ENCODE data around the gene ZNF410. TPM values are rescaled to one million over a fixed set of nuclear protein-coding genes. Genes with fewer than 3 reads are reported as not detected.

ZNF410 gene
- total RNA-seq, 4 donors from 2014 or later, result 39.7 to 71.7 (median 54.1) TPM

DNA sequence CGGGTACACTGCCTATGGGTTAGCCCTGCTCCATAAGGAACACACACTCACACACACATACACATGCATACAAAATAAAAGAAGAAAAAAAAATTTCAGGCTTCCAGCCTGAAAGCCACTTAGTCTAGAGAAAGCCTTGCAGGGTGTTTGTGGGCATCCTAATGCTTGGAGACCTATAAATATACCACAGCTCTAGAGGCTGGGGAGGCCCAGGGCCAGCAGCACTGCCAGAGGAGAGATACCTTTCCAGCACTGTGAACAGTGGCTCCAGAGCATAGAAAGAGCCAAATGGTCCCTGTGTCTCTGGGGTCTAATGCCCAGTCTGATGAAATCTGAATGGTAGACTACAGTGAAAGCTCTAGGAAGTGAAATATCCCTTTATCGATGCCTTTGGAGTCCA is 50.4 kb downstream of the ZNF410 start:
- DNase-seq (ENCODE audit: low spot score) (no peak), ATAC-seq (ENCODE audit: low FRiP score) (no peak)
- TF ChIP-seq, protein P1, sequence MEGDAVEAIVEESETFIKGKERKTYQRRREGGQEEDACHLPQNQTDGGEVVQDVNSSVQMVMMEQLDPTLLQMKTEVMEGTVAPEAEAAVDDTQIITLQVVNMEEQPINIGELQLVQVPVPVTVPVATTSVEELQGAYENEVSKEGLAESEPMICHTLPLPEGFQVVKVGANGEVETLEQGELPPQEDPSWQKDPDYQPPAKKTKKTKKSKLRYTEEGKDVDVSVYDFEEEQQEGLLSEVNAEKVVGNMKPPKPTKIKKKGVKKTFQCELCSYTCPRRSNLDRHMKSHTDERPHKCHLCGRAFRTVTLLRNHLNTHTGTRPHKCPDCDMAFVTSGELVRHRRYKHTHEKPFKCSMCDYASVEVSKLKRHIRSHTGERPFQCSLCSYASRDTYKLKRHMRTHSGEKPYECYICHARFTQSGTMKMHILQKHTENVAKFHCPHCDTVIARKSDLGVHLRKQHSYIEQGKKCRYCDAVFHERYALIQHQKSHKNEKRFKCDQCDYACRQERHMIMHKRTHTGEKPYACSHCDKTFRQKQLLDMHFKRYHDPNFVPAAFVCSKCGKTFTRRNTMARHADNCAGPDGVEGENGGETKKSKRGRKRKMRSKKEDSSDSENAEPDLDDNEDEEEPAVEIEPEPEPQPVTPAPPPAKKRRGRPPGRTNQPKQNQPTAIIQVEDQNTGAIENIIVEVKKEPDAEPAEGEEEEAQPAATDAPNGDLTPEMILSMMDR (IDR thresholded peaks at IDR 0.05), result no peak

DNA sequence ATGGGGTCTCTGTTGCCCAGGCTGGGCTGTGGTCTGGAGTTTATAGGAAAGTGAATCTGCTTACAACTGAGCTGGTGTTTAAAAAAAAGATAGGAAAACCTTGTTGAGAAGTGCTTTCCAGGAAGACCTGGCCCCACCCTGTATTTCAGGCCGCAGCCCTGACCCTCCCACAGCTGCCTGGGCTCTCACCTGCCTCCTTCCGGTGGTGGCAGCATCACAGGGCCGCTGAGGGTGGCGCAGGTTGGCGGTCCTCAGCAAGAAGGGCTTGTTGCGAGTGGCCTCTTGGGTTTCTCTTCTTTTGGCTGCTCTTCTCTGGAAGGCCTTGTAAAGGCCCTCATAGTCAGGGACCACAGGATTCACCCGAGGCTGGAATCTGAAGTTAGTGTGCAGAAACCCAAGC is 55.5 kb downstream of the ZNF410 start:
- DNase-seq (ENCODE audit: low spot score) (no peak), ATAC-seq (ENCODE audit: low FRiP score) (no peak)
- TF ChIP-seq, protein P1 (IDR thresholded peaks at IDR 0.05), result no peak

DNA sequence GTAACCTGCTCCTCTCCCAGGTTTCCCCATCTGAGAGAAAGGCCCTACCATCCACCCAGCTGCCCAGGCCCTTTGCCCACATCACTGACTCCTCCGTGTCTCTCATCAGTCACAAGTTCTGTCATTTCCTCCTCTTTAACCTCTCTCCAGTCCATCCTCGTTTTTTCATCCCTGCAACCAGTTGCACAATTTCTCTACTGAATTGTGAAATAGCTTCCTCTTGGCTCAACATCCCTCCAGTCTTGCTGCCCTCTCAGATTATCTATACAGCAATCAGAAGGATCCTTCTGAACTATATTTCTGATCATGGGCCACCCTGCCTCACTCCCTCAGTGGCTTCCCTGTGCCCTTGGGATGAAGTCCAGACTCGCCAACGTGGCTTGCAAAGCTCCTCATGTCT is 56.4 kb downstream of the ZNF410 start:
- ATAC-seq (ENCODE audit: low FRiP score) (peak; percentile 90), DNase-seq (ENCODE audit: low spot score) (peak; percentile 23)
- TF ChIP-seq, protein P1 (IDR thresholded peaks at IDR 0.05), result no peak

DNA sequence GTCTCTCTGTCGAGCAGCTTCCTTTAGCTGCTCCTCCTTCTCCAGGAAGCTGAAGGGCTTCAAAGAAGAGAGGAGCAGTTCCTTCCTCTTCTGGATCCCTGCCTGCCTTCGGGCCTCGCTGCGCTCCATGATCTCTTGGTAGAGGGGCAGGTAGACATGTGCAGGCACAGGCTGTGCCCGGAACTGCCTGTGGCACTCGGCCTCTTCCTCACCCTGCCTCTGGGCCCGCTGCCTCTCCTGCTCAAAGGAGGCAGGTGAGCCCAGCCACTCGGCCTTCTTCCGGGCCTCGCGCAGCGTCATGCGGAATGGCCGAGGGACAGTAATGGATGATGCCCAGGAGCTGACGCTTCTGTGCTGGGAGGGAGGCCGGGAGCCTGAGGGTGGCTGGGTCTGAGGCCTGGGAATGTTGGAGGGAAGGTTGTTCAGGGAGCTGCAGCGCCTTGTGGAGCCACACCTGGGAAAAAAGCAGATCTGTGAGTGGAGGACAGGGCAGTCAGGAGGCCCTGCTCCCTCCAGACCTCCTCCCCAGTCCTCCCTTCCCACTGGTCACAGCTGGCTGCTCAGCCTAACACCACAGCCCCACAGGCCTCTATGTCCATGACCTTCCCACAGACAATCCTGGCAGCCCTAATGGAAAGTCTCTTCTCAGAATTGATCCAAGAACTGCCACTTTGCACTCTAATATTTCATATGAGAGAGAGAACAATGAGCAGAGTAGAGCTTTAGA is 57.9 kb downstream of the ZNF410 start:
- no peak for ATAC-seq (ENCODE audit: low FRiP score)
- TF ChIP-seq, protein P1 (IDR thresholded peaks at IDR 0.05), result no peak

DNA sequence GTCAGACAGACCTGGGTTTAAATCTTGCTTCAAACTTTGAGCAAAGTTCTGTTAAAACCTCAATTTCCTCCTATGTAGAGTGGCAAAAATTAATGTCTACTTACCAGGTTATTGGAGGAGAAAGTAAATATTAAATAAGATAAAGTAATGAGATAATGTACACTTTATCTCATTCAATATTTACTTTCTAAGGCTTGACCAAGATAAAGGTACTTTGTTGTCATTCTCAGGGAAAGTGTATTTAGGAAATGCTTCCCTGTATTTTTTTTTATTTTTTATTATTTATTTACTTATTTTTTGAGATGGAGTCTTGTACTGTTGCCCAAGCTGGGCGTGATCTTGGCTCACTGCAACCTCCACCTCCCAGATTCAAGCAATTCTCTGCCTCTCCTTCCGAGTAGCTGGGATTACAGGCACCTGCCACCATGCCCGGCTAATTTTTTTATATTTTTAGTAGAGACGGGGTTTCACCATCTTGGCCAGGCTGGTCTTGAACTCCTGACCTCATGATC is 58.6 kb downstream of the ZNF410 start:
- DNase-seq (ENCODE audit: low spot score) (no peak), ATAC-seq (ENCODE audit: low FRiP score) (no peak)
- TF ChIP-seq, protein P1 (IDR thresholded peaks at IDR 0.05), result no peak

More for the DNA sequence above, 57.9 kb downstream of the ZNF410 start:
- DNase-seq (ENCODE audit: low spot score), result no peak

DNA sequence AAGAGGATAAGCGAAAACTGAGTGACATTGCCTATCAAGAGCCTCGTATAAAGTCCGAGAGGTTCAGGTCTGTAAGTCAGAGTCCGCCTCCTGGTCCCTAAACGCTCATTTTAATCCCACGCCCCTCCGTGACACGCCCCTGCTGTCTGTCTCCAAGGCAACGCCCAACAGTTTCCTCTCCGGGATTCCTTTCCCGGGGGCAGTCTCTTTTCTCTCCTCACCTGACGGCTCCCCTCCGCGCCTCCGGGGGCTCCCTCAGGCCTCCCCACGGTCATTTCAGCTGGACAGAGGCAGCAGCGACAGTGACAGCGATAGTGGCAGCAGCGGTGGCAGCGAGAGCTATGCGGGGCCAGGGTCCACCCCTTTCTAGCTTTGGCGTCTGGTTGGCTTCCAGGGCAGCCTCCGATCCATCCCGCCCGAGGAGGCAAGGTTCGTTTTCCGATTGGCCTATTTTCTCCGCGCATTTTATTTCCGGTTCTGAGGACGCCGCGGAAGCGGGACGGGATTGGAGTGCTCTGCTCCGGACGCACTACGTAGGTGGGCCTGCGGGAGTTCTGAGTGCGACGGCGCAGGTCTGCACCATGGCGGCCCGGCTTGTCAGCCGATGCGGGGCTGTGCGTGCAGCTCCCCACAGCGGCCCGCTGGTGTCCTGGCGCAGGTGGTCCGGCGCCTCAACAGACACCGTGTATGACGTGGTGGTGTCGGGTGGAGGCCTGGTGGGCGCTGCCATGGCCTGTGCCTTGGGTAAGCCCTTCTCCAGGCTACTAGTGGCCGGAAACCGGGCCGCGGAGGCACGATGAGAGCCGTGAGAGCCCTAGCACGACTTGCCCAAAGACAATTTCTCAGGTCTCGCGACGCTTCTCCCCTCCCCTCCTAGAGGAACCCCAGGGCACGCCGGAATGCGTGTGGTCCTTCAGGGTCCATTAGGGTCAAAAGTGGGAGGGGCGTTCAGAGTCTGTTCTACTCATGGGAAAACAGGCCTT is 63.4 kb downstream of the ZNF410 start, which contains the start of the genes COQ6 and FAM161B:
Gene COQ6 (plus strand): TSS at position 551 of the 983 bp plus-strand sequence. CDS start 31 bp downstream, at position 582.
Gene FAM161B (minus strand): TSS at position 343 of the 983 bp plus-strand sequence. CDS start 68 bp downstream, at position 275.
- peak; percentile 99 for ATAC-seq (ENCODE audit: low FRiP score)
- DNase-seq (ENCODE audit: low spot score), result peak; percentile 76
- TF ChIP-seq, protein P1 (IDR thresholded peaks at IDR 0.05), result no peak

All from omental fat pad (tissue), 4 donors.